HEK293 (cell line): ENCODE data around the gene PRPF18.

Experiments
- GLI4 ChIP-seq: fragments of 450-650 bp; formaldehyde crosslinking; IDR thresholded peaks from 2 replicates; pipeline ENCODE4 v1.5.1; 2016; ENCODE audit warnings: missing biosample characterization, missing genetic modification characterization
- MYNN ChIP-seq: fragments of 450-650 bp; formaldehyde crosslinking; IDR thresholded peaks from 2 replicates; pipeline ENCODE4 v1.5.1; 2016; ENCODE audit warnings: missing biosample characterization, missing genetic modification characterization, borderline replicate concordance
- MZF1 ChIP-seq: fragments of 450-650 bp; formaldehyde crosslinking; IDR thresholded peaks from 2 replicates; pipeline ENCODE4 v1.5.1; 2017; ENCODE audit warnings: missing biosample characterization, missing genetic modification characterization, borderline replicate concordance
- ZNF114 ChIP-seq: fragments of 450-650 bp; formaldehyde crosslinking; IDR thresholded peaks from 2 replicates; pipeline ENCODE4 v1.5.0; 2017; ENCODE audit warnings: missing biosample characterization, missing genetic modification characterization
- ZNF239 ChIP-seq: fragments of 450-650 bp; formaldehyde crosslinking; IDR thresholded peaks from 2 replicates; pipeline ENCODE4 v1.5.1; 2016; ENCODE audit warnings: missing biosample characterization, missing genetic modification characterization
- ZNF324 ChIP-seq: fragments of 450-650 bp; formaldehyde crosslinking; IDR thresholded peaks from 2 replicates; pipeline ENCODE4 v1.5.1; 2016; ENCODE audit warnings: missing biosample characterization, missing genetic modification characterization
- ZNF629 ChIP-seq: fragments of 450-650 bp; formaldehyde crosslinking; IDR thresholded peaks from 2 replicates; pipeline ENCODE4 v1.5.1; 2017; ENCODE audit warnings: missing biosample characterization, missing genetic modification characterization
- ZNF776 ChIP-seq: fragments of 450-650 bp; formaldehyde crosslinking; IDR thresholded peaks from 2 replicates; pipeline ENCODE4 v1.5.0; 2017; ENCODE audit warnings: missing biosample characterization, missing genetic modification characterization, borderline replicate concordance
- ZNF830 ChIP-seq: fragments of 450-650 bp; IDR thresholded peaks from 2 replicates; pipeline ENCODE4 v1.5.0; 2018; ENCODE audit warnings: missing biosample characterization, missing genetic modification characterization, low read depth, mild to moderate bottlenecking, moderate library complexity
- TF ChIP-seq, protein P1 (sequence below): fragments of 450-650 bp; formaldehyde crosslinking; IDR thresholded peaks from 2 replicates; pipeline ENCODE4 v1.5.1; 2017; ENCODE audit warnings: missing biosample characterization, missing genetic modification characterization
- TF ChIP-seq, protein P2 (sequence below): fragments of 450-650 bp; formaldehyde crosslinking; IDR thresholded peaks from 2 replicates; pipeline ENCODE4 v1.5.1; 2016; ENCODE audit warnings: missing biosample characterization, missing genetic modification characterization
- TF ChIP-seq, protein P3 (sequence below): fragments of 450-650 bp; formaldehyde crosslinking; IDR thresholded peaks from 2 replicates; pipeline ENCODE4 v1.5.1; 2016; ENCODE audit warnings: missing biosample characterization, missing genetic modification characterization
- TF ChIP-seq, protein P4 (sequence below): fragments of 450-650 bp; formaldehyde crosslinking; IDR thresholded peaks from 2 replicates; pipeline ENCODE4 v1.5.1; 2016; ENCODE audit warnings: missing biosample characterization, missing genetic modification characterization, borderline replicate concordance

DNA sequence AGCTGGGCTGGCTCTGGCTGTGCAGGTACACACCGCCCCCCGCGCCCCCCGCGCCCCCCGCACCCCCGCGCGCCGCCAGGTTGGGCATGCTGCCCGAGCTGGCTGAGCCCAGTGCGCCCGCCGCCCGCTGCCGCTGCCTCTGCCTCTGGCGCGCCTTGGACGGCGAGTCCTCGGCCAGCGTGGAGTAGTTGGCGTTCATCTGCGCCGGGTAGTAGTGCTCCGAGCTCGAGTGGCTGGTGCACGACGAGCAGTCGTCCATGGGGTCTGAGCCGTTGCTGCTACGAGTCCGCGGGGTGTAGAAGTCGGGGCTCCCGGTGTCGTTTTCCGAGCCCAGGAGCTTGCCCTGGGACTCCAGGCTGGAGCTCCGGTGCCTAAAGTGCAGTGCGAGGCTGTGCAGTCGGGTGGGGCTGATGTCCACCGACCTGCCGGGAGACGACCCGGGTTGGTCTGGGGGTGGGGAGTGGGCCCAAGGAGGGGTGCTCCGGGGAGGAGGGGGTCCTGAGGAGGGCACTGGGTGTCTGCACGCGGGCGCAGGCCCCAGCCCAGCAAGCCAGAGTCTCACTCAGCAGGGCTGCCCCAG is 70.4 kb downstream of the PRPF18 start:
- TF ChIP-seq MYNN (tag by site-specific recombination), result no peak
- TF ChIP-seq, protein P1, sequence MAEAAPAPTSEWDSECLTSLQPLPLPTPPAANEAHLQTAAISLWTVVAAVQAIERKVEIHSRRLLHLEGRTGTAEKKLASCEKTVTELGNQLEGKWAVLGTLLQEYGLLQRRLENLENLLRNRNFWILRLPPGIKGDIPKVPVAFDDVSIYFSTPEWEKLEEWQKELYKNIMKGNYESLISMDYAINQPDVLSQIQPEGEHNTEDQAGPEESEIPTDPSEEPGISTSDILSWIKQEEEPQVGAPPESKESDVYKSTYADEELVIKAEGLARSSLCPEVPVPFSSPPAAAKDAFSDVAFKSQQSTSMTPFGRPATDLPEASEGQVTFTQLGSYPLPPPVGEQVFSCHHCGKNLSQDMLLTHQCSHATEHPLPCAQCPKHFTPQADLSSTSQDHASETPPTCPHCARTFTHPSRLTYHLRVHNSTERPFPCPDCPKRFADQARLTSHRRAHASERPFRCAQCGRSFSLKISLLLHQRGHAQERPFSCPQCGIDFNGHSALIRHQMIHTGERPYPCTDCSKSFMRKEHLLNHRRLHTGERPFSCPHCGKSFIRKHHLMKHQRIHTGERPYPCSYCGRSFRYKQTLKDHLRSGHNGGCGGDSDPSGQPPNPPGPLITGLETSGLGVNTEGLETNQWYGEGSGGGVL (tag by site-specific recombination), result no peak
- TF ChIP-seq, protein P2, sequence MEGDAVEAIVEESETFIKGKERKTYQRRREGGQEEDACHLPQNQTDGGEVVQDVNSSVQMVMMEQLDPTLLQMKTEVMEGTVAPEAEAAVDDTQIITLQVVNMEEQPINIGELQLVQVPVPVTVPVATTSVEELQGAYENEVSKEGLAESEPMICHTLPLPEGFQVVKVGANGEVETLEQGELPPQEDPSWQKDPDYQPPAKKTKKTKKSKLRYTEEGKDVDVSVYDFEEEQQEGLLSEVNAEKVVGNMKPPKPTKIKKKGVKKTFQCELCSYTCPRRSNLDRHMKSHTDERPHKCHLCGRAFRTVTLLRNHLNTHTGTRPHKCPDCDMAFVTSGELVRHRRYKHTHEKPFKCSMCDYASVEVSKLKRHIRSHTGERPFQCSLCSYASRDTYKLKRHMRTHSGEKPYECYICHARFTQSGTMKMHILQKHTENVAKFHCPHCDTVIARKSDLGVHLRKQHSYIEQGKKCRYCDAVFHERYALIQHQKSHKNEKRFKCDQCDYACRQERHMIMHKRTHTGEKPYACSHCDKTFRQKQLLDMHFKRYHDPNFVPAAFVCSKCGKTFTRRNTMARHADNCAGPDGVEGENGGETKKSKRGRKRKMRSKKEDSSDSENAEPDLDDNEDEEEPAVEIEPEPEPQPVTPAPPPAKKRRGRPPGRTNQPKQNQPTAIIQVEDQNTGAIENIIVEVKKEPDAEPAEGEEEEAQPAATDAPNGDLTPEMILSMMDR (tag by site-specific recombination), result no peak
- no peak for TF ChIP-seq ZNF324 (tag by site-specific recombination)
- TF ChIP-seq ZNF114 (tag by site-specific recombination), result no peak
- TF ChIP-seq, protein P3, sequence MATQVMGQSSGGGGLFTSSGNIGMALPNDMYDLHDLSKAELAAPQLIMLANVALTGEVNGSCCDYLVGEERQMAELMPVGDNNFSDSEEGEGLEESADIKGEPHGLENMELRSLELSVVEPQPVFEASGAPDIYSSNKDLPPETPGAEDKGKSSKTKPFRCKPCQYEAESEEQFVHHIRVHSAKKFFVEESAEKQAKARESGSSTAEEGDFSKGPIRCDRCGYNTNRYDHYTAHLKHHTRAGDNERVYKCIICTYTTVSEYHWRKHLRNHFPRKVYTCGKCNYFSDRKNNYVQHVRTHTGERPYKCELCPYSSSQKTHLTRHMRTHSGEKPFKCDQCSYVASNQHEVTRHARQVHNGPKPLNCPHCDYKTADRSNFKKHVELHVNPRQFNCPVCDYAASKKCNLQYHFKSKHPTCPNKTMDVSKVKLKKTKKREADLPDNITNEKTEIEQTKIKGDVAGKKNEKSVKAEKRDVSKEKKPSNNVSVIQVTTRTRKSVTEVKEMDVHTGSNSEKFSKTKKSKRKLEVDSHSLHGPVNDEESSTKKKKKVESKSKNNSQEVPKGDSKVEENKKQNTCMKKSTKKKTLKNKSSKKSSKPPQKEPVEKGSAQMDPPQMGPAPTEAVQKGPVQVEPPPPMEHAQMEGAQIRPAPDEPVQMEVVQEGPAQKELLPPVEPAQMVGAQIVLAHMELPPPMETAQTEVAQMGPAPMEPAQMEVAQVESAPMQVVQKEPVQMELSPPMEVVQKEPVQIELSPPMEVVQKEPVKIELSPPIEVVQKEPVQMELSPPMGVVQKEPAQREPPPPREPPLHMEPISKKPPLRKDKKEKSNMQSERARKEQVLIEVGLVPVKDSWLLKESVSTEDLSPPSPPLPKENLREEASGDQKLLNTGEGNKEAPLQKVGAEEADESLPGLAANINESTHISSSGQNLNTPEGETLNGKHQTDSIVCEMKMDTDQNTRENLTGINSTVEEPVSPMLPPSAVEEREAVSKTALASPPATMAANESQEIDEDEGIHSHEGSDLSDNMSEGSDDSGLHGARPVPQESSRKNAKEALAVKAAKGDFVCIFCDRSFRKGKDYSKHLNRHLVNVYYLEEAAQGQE (tag by site-specific recombination), result no peak
- TF ChIP-seq ZNF830 (tag by site-specific recombination), result no peak
- TF ChIP-seq GLI4 (tag by site-specific recombination), result no peak
- TF ChIP-seq MZF1, result no peak
- TF ChIP-seq, protein P4, sequence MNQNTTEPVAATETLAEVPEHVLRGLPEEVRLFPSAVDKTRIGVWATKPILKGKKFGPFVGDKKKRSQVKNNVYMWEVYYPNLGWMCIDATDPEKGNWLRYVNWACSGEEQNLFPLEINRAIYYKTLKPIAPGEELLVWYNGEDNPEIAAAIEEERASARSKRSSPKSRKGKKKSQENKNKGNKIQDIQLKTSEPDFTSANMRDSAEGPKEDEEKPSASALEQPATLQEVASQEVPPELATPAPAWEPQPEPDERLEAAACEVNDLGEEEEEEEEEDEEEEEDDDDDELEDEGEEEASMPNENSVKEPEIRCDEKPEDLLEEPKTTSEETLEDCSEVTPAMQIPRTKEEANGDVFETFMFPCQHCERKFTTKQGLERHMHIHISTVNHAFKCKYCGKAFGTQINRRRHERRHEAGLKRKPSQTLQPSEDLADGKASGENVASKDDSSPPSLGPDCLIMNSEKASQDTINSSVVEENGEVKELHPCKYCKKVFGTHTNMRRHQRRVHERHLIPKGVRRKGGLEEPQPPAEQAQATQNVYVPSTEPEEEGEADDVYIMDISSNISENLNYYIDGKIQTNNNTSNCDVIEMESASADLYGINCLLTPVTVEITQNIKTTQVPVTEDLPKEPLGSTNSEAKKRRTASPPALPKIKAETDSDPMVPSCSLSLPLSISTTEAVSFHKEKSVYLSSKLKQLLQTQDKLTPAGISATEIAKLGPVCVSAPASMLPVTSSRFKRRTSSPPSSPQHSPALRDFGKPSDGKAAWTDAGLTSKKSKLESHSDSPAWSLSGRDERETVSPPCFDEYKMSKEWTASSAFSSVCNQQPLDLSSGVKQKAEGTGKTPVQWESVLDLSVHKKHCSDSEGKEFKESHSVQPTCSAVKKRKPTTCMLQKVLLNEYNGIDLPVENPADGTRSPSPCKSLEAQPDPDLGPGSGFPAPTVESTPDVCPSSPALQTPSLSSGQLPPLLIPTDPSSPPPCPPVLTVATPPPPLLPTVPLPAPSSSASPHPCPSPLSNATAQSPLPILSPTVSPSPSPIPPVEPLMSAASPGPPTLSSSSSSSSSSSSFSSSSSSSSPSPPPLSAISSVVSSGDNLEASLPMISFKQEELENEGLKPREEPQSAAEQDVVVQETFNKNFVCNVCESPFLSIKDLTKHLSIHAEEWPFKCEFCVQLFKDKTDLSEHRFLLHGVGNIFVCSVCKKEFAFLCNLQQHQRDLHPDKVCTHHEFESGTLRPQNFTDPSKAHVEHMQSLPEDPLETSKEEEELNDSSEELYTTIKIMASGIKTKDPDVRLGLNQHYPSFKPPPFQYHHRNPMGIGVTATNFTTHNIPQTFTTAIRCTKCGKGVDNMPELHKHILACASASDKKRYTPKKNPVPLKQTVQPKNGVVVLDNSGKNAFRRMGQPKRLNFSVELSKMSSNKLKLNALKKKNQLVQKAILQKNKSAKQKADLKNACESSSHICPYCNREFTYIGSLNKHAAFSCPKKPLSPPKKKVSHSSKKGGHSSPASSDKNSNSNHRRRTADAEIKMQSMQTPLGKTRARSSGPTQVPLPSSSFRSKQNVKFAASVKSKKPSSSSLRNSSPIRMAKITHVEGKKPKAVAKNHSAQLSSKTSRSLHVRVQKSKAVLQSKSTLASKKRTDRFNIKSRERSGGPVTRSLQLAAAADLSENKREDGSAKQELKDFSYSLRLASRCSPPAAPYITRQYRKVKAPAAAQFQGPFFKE, result no peak
- TF ChIP-seq ZNF629 (tag by site-specific recombination), result no peak
- TF ChIP-seq ZNF239 (tag by site-specific recombination), result no peak
- TF ChIP-seq ZNF776 (tag by site-specific recombination), result no peak
